PC-3 (cell line): ENCODE results near the gene ARID5A.

Experiments
- EZH2 ChIP-seq: fragments of 300-600 bp; sonication (generic); IDR thresholded peaks from one replicate; pipeline ENCODE4 v1.6.1; 2017; ENCODE audit warnings: antibody characterized with exemption, mild to moderate bottlenecking, low read length; ENCODE audit not compliant: unreplicated experiment
- EZH2phosphoT487 ChIP-seq: fragments of 300-600 bp; sonication (generic); IDR thresholded peaks from 2 replicates; pipeline ENCODE4 v1.6.1; 2018; ENCODE audit warnings: mild to moderate bottlenecking, antibody characterized with exemption, low read length, borderline replicate concordance
- TF ChIP-seq, protein P1 (sequence below): fragments of 300-600 bp; sonication (generic); conservative IDR thresholded peaks from 2 replicates; pipeline ENCODE4 v1.5.1; 2017; ENCODE audit warnings: antibody characterized with exemption, low read depth, mild to moderate bottlenecking, low read length

DNA sequence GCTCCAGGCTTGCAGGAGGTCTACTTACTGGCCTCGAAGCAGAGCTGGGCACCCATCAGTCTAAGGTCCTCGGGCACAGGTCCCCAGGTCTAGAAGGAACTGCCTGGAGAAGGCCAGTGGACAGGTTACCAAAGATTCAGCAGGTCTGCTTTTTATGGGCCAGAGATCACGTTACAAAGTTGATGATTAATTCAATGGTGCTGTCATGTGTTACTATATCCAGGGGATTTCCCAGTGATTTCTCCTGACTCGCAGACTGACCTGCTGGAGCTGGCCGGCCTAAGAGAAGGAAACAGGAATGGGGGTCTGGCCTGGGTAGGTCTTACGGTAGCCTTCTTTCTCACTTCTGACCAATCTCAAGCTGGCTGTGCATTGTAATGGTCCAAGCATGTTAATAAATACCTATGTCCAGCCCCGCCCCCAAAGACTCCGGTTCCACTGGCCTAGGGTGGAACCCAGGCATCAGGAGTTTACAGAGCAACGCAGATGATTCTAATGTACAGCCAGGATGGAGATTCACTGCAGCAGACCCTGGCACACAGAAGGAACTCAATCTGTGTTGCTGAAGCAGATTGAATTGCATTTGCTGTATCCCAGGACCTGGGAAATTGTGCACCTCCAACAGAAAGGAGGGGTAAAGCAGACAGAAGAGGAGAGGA is 31.2 kb upstream of the ARID5A start, which contains the start of gene NEURL3:
- TF ChIP-seq, protein P1, sequence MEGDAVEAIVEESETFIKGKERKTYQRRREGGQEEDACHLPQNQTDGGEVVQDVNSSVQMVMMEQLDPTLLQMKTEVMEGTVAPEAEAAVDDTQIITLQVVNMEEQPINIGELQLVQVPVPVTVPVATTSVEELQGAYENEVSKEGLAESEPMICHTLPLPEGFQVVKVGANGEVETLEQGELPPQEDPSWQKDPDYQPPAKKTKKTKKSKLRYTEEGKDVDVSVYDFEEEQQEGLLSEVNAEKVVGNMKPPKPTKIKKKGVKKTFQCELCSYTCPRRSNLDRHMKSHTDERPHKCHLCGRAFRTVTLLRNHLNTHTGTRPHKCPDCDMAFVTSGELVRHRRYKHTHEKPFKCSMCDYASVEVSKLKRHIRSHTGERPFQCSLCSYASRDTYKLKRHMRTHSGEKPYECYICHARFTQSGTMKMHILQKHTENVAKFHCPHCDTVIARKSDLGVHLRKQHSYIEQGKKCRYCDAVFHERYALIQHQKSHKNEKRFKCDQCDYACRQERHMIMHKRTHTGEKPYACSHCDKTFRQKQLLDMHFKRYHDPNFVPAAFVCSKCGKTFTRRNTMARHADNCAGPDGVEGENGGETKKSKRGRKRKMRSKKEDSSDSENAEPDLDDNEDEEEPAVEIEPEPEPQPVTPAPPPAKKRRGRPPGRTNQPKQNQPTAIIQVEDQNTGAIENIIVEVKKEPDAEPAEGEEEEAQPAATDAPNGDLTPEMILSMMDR: no peak
- TF ChIP-seq EZH2 (no peak), EZH2phosphoT487 (no peak)
